Stimulated activated CD8-positive, alpha-beta memory T cell treated with anti-CD3 and anti-CD28 coated beads, Interleukin-4, amount 100 ng/mL, for 4 hours (primary cell): ENCODE data around the gene ZDHHC14.

Experiments used
- DNase-seq, 2 donors: peaks; one replicate each; pipeline ENCODE4 v3.0.0-alpha.2; 2020; ENCODE audit warnings: low read depth in 2 of 2, low spot score in 1 of 2

The ZDHHC14 gene

DNA sequence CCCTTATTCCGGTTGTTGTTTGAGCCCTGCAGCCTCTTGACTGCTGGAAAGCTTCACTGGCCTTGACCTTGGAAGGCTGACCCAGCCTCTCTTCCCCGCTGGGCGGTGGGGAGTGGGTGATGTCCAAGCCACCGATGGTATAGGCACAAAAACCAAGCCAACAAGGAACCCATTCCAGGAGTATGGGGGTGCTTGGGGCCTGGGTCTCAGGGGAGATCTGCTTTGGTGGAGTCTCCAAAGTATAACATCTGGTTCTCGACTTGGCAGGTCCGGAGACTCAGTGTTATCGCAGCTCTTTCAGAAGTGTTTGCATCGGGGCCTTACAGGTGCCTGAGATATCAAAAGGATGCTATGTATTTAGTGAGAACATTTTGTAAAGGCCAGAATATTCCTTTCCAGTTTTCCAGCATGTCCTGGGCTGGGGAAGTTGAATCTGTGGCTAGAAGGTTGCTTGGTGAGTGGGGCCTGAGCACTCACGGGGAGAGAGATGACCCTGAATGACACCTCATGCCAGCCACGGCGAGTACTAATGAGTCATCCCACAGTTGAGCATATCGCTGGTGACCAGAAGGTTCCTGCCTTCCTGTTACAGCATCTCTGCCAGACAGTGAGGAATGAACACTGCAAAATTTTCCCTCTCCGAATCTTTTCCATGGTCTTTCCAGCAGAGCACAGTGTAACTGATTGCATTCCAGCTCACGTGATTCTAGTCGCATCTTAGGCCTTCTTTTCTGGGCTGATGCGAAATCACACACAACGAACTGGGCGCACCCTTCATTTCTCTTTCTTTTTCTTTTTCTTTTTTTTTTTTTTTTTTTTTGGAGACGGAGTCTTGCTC lies 133.9 kb downstream of the ZDHHC14 start:
- no peak for DNase-seq

DNA sequence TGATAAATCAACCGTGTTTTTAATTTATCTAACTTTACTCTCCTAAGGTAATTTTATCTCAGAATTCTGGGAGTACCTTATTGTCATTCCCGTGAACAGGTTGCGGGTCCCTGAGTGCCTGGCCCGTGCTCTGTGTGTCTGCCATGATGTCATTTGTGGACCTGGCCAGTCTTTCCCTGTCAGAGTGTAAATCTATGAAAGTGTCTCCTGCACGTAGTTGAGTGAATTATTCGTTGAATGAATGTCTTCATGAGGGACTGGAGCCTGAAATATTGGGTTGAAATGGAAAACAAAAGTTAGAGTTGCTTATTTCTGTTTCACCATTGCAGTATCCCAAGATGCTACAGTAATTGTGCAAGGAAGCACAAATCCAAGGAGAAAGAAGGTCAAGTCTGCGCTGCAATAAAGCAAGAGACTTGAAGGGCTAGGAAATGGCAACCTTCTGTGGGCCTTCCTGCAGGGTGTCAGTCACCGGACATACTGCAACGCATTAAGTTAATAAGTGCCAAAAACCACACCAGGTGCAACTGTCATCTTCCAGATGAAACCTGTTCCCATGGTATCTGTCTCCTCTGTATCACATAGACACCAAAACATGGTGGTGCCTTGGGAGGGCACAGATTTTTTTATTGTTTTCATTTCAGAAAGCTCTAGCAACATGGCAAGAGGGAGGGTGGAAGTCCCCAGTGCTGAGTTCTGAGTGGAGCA lies 135.5 kb downstream of the ZDHHC14 start:
- DNase-seq: no peak

DNA sequence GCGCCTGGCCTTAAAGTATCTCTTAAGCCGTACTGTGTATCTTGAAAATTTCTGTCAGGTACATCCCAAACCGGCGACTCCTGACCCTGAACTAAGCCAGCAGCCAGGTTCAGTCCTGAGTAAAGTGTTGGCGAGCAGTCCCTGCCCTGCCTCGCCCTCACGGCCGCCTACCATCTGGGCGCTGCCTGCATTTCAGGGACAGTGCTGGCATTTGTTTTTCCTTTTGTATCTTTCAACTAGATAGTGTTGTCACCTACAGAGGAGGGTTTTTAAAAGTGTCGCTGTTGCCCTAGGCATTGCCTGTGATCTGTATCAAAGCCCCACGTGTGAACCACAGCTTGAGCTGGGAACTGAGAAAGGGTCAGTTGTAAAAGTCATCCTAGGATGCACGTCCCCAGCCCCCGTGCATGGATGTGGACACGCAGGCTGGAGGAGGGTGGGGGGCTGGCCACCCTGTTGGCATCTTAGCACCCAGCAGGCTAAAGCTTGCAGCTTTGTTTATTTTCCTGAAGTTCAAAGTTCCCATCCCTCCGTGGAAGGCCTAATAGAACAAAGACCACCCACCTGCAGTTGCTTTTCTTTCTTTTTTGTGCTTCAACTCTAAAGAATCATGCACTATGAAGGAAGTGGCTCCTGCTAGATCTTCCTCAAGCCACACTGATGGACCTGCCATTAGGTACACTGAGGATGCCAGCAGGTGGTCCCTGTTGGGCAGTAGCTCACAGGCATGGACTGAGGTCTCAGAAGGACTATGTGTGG lies 136.8 kb downstream of the ZDHHC14 start:
- DNase-seq: no peak

DNA sequence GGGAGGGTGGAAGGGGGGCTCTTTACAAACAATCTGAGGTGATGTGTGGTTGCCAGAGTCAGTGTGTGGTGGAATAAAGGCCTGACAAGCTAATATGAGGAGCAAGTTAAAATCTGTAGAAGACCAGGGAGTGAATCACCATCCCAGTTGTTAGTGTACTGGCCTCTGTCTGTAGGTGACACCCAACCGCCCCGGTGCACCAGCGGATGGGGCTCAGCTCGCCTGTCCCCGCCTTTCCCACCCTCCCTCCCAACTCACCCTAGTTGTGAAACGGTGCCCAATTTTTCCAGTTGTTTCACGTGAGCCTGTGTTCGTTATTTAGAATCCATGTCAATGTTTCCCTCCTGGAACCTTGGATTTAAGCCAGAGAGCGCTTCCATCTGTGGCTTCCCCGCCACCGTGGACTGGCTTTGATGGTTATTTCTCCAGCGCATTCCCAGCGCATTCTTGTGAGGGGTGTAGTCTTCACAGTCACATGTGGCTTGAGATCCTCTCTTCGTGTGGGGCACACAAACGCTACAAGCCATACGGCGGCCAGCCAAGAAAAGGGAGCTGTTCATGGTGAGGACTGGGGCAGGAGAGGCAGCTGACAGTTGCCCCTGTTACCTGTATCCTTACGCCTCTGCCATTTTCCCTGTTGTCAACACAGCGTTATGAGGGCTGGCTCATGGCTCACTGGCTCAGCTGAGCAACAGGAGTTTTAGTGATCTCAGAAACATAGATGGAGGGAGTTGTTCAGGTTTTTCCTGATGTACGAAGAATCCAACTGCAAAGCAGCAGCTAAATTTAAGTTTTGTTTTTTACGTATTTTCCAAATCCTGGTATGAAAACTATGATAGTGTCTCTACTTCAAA lies 137.6 kb downstream of the ZDHHC14 start:
- DNase-seq: no peak

DNA sequence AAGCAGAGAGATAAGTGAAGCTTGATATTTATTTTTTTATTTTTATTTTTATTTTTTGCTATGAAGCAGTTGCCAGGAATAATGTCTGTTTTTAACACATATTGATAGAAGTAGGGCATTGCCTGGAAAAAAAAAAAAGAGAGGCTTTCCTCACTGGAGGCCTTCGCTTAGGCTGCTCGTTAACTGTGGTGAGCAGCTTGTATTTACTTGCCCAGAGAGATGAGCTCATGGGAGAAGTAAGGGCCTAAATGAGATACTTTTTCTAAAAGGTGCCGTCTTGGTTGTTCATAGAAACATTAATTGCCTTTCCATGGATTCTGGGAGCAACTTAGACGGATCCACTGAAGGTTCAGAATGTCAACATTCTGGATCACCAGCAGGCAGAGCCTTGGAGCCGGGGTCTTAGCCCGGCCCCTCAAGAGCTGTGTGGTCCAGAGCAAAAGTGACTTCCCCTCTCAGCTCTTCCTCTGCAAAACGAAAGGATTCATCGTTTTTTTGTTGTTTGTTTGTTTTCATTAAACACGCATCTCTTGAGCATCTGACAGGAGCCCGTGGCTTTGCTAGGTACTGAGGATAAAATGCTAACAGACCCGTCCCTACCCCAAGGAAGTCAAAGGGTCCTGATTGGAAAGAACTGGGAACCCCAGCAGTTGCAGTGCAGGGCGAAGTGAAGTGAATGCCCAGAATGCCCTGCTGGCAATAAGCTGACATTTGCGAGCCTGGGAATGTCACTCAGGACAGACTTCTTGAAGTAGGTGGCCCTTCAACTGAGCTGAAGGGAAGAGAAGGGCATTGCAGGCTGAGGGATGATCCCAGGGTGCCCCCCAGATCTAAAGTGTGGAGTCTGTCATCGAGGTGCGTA lies 138.5 kb downstream of the ZDHHC14 start:
- no peak for DNase-seq

DNA sequence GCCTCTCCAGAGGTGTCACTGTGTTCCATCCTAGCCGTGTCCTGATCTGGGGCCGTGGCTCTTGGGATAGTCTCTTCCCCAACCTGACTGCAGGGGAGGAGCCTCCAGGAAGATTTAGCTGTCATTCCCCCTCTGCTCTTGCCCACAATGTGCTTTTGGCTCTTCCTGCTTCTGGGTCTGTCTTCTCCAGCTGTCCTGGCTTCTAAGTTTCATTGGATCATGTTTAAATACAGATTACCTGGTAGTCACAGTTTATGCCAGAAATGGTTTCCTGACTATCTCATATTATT lies 139.1 kb downstream of the ZDHHC14 start:
- DNase-seq: no peak

DNA sequence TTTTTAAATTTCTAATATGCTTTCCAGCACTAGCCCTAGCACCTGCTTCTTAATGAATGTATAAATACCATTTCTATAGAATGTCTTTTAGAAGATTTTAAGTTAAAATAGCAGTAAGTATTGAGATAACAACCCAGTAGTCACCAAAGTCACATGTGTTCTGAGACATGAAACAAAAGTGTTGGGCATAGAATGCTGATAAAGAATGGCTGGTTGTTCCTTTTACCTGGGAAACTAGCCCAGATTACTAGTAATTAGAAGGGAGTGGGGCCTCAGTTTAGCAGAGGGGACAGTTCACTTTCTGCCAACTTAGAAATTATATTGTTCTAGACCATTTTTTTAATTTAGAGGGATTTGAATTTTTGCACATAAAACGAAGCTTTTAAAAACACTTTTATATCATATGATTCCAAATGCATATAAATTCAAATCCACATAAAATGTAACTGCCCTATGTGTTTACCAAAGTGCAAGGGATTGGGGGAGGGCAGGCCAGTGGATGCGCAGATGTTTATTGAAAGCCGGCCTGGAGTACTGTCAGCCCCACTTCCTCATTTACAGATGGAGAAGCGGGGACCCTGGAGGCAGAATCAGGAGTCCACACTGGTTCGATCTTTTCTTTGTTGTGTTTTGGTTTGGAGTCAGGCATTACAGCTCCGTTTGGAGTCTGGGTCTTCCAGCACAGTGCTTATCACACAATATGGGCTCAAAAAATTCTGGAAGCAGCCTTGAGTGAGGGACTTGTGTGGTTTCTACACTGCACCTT lies 139.8 kb downstream of the ZDHHC14 start:
- DNase-seq: no peak

DNA sequence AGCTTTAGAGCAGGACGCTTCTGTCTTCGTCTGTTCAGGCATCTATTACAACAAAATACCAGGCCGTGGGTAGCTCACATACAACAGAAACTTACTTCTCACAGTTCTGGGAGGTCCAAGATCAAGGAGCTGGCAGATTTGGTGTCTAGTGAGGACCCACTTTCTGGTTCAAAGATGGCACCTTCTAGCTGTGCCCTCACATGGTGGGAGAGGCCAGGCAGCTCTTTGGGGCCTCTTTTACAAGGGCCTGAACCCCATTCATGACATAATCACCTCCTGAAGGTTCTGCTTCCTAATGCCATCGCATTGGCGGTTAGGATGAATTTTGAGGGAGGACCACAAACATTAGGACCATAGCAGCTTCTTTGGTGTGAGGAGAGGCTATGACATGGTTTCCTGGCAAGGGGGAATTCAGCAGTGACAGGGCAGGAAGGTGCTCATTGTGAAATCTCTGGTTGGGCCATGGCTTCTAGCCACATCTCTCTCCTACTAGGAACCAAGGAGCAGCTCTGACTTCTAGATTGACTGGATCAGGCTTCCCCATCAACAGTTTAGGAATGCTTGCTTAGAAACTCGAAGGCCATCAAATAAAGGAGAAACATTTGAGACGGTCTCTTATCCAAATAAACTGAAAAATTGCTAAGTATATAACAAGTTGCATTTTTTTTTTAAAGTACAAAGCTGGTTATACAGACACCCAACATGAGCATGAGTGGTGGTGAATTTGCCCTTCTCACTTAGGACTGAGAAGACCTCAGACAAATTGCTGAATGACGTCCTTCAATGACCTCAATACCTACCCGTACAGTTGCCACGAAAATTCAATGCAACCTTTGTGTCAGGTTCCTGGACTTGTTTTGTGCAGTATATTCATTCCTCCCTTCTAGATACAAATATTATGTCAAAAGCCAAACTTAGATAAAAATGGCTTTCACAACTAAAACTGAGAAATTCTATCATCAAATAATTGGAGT lies 140.7 kb downstream of the ZDHHC14 start:
- DNase-seq: no peak

DNA sequence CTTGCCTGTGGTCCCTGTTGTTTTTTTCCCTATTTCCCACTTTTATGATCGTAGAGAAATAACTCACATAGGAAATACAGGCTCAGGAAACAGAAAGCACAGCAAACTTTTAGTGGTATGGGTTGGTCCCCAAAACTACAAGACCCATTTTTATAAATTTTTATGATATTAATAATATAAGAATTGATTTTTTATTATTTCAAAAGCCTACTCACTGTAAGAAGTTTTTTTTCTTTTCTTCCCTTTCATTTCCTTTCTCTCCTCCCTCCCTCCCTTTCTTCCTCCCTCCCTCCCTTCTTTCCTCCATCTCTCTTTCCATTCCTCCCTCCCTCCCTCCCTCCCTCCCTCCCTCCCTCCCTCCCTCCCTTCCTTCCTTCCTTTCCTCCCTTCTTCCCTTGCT lies 141.5 kb downstream of the ZDHHC14 start:
- DNase-seq: no peak

DNA sequence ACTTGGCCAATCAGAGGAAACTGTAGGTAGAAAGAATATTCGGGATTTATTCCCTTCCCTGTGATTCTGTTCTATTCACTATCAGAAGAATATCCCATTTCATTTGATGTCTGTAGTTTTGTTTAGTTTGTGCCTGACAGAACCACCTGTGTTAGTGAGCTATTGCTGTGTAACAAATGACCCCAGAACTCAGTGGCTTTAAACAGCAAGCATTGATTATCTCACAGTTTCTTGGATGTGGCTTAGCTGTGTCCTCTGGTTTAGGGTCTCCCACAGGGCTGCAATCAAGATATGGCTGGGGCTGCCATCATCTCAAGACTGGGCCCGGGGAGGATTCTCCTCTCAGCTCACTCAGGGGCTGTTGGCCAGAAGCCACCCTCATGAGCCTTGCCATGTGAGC lies 143.7 kb downstream of the ZDHHC14 start:
- no peak for DNase-seq

DNA sequence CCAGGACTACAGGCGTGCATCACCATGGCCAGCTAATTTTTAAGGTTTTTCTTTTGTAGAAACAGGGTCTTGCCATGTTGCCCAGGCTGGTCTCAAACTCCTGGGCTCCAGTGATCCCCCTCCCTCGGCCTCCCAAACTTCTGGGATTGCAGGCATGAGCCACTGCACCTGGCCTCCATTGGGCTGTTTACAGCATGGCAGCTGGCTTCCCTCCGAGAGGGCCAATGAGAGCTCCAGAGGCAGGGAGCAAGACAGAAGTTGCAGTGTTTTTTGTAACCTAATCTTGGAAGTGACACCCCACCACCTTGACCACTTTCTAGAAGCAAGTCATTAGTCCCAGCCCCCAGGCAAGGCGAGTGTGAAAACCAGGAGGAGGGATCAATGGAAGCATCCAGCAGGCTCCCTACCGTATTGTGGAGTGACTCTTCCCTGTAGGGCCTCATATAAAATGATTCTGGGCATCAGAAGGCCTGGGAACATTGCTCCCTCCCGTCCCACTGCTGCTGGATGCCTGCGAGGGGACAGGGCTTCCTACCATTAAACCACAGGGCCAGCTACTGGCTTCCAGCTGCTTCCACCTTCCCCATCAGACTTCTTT lies 144.4 kb downstream of the ZDHHC14 start:
- DNase-seq: no peak

DNA sequence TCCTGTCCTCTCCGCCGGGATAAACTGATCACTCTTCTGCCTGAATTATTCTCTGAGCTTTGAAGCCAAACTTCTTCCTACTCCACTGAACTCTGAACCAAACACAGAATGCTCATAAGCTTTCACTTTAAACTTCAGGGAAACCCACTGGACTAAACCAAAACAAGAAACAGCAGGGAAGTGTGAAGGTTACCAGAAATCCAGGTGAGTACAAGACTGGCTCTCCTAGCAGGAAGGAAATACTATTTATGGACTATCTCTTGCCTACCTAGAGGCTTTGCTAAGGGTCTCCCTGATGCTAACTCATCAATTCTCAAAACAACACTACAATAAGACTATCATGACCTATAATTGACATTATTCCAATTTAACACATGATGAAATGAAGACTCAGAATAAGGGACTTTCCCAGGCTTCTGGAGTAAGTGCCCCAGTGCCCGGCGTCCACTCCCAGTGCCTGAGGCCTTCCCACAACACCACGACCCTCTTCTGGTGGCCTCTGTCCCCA lies 145.0 kb downstream of the ZDHHC14 start:
- no peak for DNase-seq

DNA sequence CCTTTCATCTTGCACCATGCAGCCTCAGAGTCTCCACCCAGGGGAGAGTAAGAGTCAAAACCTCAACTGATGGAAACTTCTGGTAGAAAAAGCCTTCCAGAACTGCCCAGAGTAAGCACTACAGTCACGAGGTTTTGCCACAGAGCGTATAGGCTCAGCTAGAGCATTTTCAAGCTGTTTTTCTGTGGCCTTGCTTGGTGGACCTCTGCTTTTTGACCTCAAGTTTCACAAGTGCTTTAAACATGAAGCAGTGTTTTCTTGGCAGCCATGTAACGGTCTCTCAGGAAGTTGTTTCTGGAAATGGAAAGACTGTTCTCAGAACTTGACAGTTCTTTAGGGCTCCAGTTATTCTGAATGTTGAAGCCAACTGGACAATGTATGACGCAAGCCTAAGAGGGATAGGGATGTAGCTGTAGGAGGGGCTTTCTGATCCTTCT lies 146.5 kb downstream of the ZDHHC14 start:
- DNase-seq: no peak

DNA sequence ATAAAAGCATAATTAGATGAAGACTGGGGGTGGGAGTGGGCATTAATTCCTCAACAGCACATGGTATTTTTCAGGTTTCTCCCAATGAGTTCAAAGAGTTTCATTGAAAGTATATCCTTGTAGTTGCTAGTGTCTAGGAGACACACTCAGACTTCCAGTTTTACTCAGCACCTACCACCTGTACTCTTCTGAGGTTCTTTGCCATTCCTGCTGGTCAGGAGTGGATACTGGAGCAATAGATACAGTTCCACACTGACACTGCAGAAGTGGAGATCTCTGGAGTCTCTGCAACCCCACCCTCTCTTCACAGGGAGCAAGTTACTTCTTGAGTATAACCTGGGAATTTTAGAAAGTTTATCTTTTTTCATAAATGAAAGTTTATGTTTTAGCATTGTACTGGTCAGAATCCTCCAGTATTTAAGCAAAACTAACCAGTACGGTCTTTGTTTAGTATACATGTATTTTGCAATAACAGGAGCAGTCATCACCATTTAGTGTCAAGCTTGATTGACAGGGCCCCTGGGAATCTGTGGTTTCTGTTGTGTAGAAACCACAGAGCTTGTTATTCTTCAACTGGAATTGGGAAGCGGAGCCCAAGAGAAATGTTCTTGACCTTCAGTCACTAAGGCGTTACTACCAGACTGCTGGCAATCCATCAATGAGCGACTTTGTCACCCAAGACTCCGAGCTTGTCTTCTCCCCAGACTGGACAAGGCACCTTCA lies 148.1 kb downstream of the ZDHHC14 start:
- DNase-seq: no peak

DNA sequence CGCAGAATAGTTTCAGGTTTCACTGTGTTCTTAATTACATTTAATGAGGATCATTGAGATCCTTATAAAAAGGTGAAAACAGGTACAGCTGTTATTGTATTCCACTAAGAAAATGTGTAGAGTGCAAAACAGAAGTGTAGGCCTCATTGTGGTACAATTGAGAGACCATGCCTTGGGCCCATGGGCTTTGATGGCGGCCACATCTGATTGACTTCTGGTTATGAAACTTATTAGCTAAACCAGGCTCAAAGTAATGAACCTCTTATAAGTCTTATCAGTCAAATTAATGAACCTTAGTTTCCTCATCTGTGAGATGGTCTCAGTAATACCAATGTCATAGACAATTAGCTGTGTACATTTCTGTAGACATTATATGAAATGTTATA lies 148.7 kb downstream of the ZDHHC14 start:
- no peak for DNase-seq

DNA sequence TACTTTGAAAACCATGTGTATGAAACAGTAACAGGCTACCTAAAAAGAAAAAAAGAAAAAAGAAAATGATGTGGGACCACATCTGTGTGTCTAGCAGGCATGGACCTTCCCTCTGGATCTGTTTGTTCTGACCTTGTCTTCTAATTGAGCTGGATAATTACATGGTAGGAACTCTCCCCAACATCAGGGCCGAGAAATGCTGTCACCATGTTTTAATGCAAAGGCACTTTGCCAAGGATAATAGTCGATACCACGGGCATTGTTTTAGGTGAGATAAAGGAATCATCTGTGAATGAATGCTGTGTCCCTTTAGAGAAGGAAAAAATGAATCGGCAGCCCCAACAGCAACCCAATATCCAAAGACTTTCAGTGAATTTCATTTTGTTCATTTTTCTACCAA lies 149.1 kb downstream of the ZDHHC14 start:
- DNase-seq: no peak

DNA sequence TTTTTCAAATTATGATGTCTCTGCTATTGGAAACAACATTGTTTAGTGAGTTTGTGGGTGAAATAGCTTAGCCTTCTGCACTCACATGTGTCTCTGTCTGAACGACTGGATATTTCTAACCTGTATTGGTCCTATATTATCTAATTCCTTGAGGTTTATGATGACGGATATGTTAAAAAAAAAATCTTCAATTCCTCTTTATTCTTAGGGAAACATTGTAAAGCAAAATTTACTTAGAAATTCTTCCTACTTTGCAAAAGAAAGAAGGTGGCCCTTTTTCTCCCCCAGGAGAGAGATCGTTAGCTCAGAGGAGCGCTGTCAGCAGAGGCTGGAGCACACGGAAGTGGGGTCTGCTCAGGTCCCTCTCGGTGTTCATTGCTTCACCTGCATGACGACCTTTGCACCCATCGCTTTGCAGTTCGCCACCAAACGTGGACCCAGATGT lies 149.8 kb downstream of the ZDHHC14 start:
- DNase-seq: no peak
